Measurements from ENCODE around the gene DYDC2.

DNA sequence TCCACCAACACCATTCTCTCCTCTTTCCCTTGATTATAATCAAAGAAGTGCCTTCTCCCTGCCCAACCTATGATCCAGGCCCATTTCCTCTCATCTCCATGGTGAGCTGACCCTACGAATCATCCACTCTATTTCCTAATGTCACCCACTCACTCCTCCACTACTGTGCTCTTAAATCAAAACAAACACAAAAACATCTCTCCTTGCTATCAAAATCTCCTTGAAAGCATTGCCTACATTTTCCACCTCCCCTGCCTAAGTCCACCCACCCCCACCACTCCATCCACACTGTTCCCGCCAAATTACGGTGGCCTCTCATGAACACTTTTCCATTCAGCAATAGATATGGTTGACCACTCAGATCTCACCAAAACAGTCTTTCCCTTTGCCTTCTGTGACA, 5.4 kb upstream of the DYDC2 start:
- TF ChIP-seq, protein P1, sequence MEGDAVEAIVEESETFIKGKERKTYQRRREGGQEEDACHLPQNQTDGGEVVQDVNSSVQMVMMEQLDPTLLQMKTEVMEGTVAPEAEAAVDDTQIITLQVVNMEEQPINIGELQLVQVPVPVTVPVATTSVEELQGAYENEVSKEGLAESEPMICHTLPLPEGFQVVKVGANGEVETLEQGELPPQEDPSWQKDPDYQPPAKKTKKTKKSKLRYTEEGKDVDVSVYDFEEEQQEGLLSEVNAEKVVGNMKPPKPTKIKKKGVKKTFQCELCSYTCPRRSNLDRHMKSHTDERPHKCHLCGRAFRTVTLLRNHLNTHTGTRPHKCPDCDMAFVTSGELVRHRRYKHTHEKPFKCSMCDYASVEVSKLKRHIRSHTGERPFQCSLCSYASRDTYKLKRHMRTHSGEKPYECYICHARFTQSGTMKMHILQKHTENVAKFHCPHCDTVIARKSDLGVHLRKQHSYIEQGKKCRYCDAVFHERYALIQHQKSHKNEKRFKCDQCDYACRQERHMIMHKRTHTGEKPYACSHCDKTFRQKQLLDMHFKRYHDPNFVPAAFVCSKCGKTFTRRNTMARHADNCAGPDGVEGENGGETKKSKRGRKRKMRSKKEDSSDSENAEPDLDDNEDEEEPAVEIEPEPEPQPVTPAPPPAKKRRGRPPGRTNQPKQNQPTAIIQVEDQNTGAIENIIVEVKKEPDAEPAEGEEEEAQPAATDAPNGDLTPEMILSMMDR (conservative IDR thresholded peaks at IDR 0.05; ENCODE audit: low read depth in 2 of 2) = no peak
- TF ChIP-seq, protein P2, sequence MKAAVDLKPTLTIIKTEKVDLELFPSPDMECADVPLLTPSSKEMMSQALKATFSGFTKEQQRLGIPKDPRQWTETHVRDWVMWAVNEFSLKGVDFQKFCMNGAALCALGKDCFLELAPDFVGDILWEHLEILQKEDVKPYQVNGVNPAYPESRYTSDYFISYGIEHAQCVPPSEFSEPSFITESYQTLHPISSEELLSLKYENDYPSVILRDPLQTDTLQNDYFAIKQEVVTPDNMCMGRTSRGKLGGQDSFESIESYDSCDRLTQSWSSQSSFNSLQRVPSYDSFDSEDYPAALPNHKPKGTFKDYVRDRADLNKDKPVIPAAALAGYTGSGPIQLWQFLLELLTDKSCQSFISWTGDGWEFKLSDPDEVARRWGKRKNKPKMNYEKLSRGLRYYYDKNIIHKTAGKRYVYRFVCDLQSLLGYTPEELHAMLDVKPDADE (IDR thresholded peaks at IDR 0.05) = no peak
- TF ChIP-seq POLR2AphosphoS5 (IDR thresholded peaks at IDR 0.05; ENCODE audit: low read depth) (no peak), STAT1 (IDR thresholded peaks at IDR 0.05; ENCODE audit: unreplicated experiment) (no peak)
